Endothelial cell (in vitro differentiated cells): ENCODE measurements around the gene TOMM70. TPM values are rescaled to one million over a fixed set of nuclear protein-coding genes. Genes with fewer than 3 reads are reported as not detected.

ENCODE experiments used
- DNase-seq: peaks from one replicate; pipeline ENCODE4 v3.0.0; 2021; ENCODE audit warnings: low spot score
- H3K27ac Mint-ChIP-seq: one replicate; pipeline ENCODE4 v1.8.0; 2021; ENCODE audit warnings: mixed read lengths, inconsistent platforms; ENCODE audit not compliant: unreplicated experiment
- H3K27me3 Mint-ChIP-seq: one replicate; pipeline ENCODE4 v1.8.0; 2021; ENCODE audit warnings: mild to moderate bottlenecking, moderate library complexity, mixed read lengths, inconsistent platforms; ENCODE audit not compliant: unreplicated experiment
- H3K36me3 Mint-ChIP-seq: one replicate; pipeline ENCODE4 v1.8.0; 2021; ENCODE audit warnings: mild to moderate bottlenecking, low read depth, mixed read lengths, inconsistent platforms; ENCODE audit not compliant: unreplicated experiment
- H3K4me1 Mint-ChIP-seq: one replicate; pipeline ENCODE4 v1.8.0; 2021; ENCODE audit warnings: mild to moderate bottlenecking, mixed read lengths, inconsistent platforms; ENCODE audit not compliant: unreplicated experiment
- H3K4me3 Mint-ChIP-seq: one replicate; pipeline ENCODE4 v1.8.0; 2021; ENCODE audit warnings: mild to moderate bottlenecking, mixed read lengths, inconsistent platforms; ENCODE audit not compliant: unreplicated experiment
- H3K9me3 Mint-ChIP-seq: one replicate; pipeline ENCODE4 v1.8.0; 2021; ENCODE audit warnings: mixed read lengths, inconsistent platforms; ENCODE audit not compliant: unreplicated experiment
- total RNA-seq: library from RNA; stranded (reverse); fragmentation: NEBNext Ultra II Directional; extraction: Animal tissue kit (Norgen Biotek cat#: 25700); gene quantifications from one replicate; pipeline ENCODE4 v1.2.1, GENCODE V29; 2021; ENCODE audit not compliant: unreplicated experiment
- TF ChIP-seq, protein P1 (sequence below): fragments of 200-600 bp; sonication (generic); IDR thresholded peaks from one replicate; pipeline ENCODE4 v1.5.0; 2021; ENCODE audit warnings: antibody characterized with exemption; ENCODE audit not compliant: unreplicated experiment

Gene TOMM70
- total RNA-seq, 1 donor from 2014 or later = 29.1 TPM

DNA sequence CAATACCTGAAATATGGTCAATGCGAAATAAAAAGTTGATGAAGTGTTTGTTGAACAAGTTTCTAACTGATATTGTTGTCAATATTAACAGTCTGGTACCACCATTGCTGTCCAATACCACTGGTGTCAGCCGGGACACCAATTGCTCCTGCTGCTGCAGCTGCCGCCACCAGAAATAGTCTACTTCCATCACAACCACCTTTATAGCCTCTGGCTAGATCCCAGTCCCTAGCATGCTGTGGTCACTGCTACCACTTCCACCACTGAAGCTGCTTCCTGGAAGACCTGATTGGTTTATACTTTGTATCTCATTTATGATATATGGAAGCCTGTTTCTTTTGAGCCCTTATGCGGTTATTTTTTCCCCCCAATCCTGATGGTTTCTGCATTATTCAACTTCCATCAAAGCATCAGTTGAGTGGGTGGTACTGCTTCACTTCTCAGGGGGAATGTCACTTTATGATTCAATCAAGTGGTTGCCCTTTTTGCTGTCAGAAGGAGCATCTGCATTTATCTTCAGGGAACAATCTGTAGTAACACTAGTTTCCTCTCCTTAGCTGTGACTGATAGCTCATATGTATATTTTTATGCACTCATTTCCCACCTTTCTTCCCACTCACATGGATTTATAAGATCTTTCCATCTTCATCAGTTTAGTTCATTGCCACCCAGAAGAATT, 12.2 kb upstream of the TOMM70 start:
- no peak for DNase-seq
- Mint-ChIP-seq H3K27ac (no peak overlapping the region), H3K27me3 (no peaks in the 10 kb centered on the region), H3K9me3 (no peaks in the 10 kb centered on the region), H3K4me3 (no peak overlapping the region), H3K4me1 (peaks cover 8% of the 10 kb centered on the region), H3K36me3 (no peaks in the 10 kb centered on the region)
- TF ChIP-seq, protein P1, sequence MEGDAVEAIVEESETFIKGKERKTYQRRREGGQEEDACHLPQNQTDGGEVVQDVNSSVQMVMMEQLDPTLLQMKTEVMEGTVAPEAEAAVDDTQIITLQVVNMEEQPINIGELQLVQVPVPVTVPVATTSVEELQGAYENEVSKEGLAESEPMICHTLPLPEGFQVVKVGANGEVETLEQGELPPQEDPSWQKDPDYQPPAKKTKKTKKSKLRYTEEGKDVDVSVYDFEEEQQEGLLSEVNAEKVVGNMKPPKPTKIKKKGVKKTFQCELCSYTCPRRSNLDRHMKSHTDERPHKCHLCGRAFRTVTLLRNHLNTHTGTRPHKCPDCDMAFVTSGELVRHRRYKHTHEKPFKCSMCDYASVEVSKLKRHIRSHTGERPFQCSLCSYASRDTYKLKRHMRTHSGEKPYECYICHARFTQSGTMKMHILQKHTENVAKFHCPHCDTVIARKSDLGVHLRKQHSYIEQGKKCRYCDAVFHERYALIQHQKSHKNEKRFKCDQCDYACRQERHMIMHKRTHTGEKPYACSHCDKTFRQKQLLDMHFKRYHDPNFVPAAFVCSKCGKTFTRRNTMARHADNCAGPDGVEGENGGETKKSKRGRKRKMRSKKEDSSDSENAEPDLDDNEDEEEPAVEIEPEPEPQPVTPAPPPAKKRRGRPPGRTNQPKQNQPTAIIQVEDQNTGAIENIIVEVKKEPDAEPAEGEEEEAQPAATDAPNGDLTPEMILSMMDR = no peak

DNA sequence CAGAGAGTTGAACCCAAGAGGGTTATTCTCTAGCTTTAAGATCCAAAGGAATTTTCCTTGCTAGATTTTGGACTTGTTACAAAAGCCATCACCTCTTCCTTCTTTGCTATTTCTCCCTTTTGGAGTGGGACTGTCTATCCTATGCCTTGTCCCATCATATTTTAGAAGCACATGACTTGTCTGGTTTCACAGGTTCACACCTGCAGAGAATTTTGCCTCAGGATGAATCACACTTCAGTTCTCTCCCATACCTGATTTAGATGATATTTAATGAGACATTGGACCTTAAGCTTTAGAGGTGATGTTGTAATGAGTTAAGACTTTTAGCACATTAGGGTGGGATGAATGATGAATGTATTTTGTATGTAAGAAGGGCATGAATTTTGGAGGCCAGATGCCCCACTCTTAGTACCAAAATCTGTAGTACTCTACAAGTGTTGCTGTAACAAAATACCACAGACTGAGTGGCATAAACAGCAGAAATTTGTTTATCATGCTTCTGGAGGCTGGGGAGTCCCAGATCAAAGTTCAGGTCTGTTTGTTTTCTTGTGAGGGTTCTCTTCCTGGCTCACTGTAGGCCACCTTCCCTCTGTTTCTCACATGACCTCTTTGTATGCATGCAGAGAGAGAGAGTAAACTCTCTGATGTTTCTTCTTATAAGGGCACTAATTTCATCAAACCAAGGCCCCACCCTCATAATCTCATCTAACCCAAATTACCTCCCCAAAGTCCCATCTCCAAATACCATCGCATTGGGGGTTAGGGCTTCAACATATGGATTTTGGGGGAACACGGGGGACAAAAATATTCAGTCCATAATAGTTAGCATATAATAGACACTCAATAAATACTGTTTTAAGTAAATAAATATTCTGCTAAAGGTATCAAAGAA, 10.4 kb upstream of the TOMM70 start:
- Mint-ChIP-seq H3K4me1 (peaks cover 4% of the 10 kb centered on the region), H3K27ac (no peak overlapping the region), H3K27me3 (no peaks in the 10 kb centered on the region), H3K9me3 (no peaks in the 10 kb centered on the region), H3K4me3 (no peak overlapping the region), H3K36me3 (no peaks in the 10 kb centered on the region)
- TF ChIP-seq, protein P1 = no peak
- no peak for DNase-seq

DNA sequence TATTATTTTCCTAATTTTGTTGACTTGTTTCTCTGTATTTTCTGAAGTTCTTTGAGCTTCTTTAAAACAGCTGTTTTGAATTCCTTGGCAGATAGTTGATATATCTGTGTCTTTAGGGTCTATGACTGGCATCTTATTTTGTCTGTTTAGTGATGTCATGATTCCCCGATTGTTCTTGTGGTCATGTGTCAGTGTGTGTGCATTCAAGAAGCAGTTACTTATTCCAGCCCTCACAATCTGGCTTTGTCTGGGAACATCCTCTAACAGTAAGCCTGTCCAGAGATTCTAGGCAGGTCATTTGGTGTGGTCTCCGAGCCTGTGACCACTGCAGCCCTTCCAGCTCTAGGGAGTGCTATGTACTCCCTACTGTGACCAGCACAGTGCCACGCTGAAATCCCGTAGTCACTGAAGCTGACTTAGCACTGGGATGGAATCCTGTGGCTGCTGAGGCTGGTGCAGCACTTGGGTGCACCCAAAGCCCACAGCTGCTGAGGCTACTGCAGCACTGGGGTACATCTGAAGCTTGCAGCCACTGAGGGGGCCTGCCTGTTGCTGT, 7.2 kb upstream of the TOMM70 start:
- no peaks in the 10 kb centered on the region for H3K36me3 Mint-ChIP-seq

DNA sequence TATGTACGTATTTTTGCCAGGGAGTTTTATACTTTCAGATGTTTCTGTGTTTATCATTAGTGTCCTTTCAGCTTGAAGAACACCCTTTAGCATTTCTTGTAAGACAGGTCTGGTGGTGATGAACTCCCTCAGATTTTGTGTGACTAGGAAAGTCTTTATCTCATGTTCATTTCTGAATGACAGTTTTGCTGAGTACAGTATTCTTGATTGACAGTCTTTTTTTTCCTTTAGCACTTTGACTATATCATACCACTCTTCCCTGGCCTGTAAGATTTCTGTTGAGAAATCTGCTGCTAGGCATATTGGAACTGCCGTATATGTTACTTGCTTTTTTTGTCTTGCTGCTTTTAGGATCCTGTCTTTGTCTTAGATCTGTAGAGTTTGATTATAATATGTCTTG, 6.3 kb upstream of the TOMM70 start:
- TF ChIP-seq, protein P1 = no peak
- Mint-ChIP-seq H3K36me3 (no peaks in the 10 kb centered on the region), H3K9me3 (no peaks in the 10 kb centered on the region), H3K27ac (no peak overlapping the region), H3K27me3 (no peaks in the 10 kb centered on the region), H3K4me3 (no peak overlapping the region), H3K4me1 (peaks cover 5% of the 10 kb centered on the region)
- DNase-seq = no peak

More for the DNA sequence above, 7.2 kb upstream of the TOMM70 start:
- H3K27me3 Mint-ChIP-seq = no peaks in the 10 kb centered on the region
- no peak overlapping the region for H3K27ac Mint-ChIP-seq
- H3K4me1 Mint-ChIP-seq = no peaks in the 10 kb centered on the region
- no peak for DNase-seq
- H3K9me3 Mint-ChIP-seq = no peaks in the 10 kb centered on the region
- no peak overlapping the region for H3K4me3 Mint-ChIP-seq
- TF ChIP-seq, protein P1 = no peak

DNA sequence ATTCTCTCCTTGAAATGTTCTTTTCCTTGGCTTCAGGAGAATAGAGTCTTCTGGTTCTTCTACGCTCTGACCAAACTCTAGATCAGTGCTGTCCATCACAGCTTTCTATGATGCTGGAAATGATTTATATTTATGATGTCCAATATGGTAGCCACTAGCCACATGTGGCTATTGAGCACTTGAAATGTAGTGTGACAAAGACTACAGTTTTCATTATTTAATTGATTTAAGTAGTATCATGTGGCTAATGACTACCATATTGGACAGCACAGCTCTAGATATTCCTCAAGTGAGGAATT, 3.3 kb upstream of the TOMM70 start:
- no peak overlapping the region for H3K4me3 Mint-ChIP-seq
- TF ChIP-seq, protein P1 = no peak

More for the DNA sequence above, 3.3 kb upstream of the TOMM70 start:
- no peaks in the 10 kb centered on the region for H3K9me3 Mint-ChIP-seq
- H3K4me1 Mint-ChIP-seq = peaks cover 13% of the 10 kb centered on the region
- no peak for DNase-seq
- no peak overlapping the region for H3K27ac Mint-ChIP-seq
- no peaks in the 10 kb centered on the region for H3K36me3 Mint-ChIP-seq
- H3K27me3 Mint-ChIP-seq = peaks cover 15% of the 10 kb centered on the region
